Caco-2 (cell line): ENCODE results near the gene CPNE2. TPM values are rescaled to one million over a fixed set of nuclear protein-coding genes. Genes with fewer than 3 reads are reported as not detected.

Experiments
- BruUV-seq: library from RNA; stranded (reverse); fragments of 400-500 nt; replicated peaks from 2 replicates; lab custom pipeline; 2021; lab: Mats Ljungman, UMichigan
- CTCF ChIA-PET: fragments of 300-600 bp; sonication (Branson Sonifier 250); formaldehyde crosslinking; loops from one replicate; lab custom pipeline; 2022; ENCODE audit warnings: antibody characterized with exemption; lab: Charles Lee
- POLR2A ChIA-PET: fragments of 300-600 bp; sonication (Branson Sonifier 250); formaldehyde crosslinking; loops from one replicate; lab custom pipeline; 2022; ENCODE audit warnings: antibody characterized with exemption; lab: Charles Lee
- DNase-seq, 2 experiments: peaks; one replicate each; pipeline versions ENCODE4 v3.0.0 to v3.0.0-alpha.2; 2020 to 2022
- H3K27me3 ChIP-seq: replicated peaks from 2 replicates; pipeline ENCODE4 v1.6.0; 2011; ENCODE audit warnings: low read length; ENCODE audit not compliant: control insufficient read depth, insufficient read depth
- H3K36me3 ChIP-seq: 2 replicates; pipeline ENCODE4 v1.5.1; 2011; ENCODE audit warnings: low read length; ENCODE audit not compliant: control insufficient read depth, insufficient read depth
- H3K4me1 ChIP-seq: fragments of 250-450 bp; sonication (Bioruptor Pico); 2 replicates; pipeline ENCODE4 v1.5.1; 2020; ENCODE audit warnings: mild to moderate bottlenecking
- H3K4me3 ChIP-seq: 2 replicates; pipeline ENCODE4 v1.5.1; 2011; ENCODE audit warnings: low read depth, mild to moderate bottlenecking, control low read depth, low read length
- H3K9me3 ChIP-seq: fragments of 250-450 bp; sonication (Bioruptor Pico); 2 replicates; pipeline ENCODE4 v1.5.1; 2020; ENCODE audit warnings: mild to moderate bottlenecking, moderate library complexity
- H3K27ac Mint-ChIP-seq: one replicate; pipeline ENCODE4 v1.8.0; 2022; ENCODE audit warnings: mixed read lengths; ENCODE audit not compliant: unreplicated experiment
- H3K27me3 Mint-ChIP-seq: one replicate; pipeline ENCODE4 v1.8.0; 2022; ENCODE audit warnings: mixed read lengths; ENCODE audit not compliant: insufficient read depth, unreplicated experiment
- H3K36me3 Mint-ChIP-seq: one replicate; pipeline ENCODE4 v1.8.0; 2022; ENCODE audit warnings: mild to moderate bottlenecking, mixed read lengths; ENCODE audit not compliant: insufficient read depth, unreplicated experiment
- H3K4me1 Mint-ChIP-seq: one replicate; pipeline ENCODE4 v1.8.0; 2022; ENCODE audit warnings: low read depth, mixed read lengths; ENCODE audit not compliant: unreplicated experiment
- H3K4me3 Mint-ChIP-seq: one replicate; pipeline ENCODE4 v1.8.0; 2022; ENCODE audit warnings: mild to moderate bottlenecking, moderate library complexity, mixed read lengths; ENCODE audit not compliant: unreplicated experiment
- H3K9me3 Mint-ChIP-seq: one replicate; pipeline ENCODE4 v1.8.0; 2022; ENCODE audit warnings: mixed read lengths; ENCODE audit not compliant: unreplicated experiment
- intact Hi-C: fragments of 100-400 bp; cut with micrococcal nuclease; formaldehyde crosslinking; loops from one replicate; pipeline ENCODE4 v1.10.0; 2022; ENCODE audit not compliant: unreplicated experiment
- total RNA-seq: library from RNA; stranded (reverse); gene quantifications from 2 replicates; pipeline ENCODE4 v1.2.3, GENCODE V29; 2022
- TF ChIP-seq, protein P1 (sequence below), 2 experiments: fragments of 200-600 bp in 1 of 2; IDR thresholded peaks; 1 replicate in 1 of 2; 2 replicates in 1 of 2; pipeline versions ENCODE4 v1.5.1 to v1.8.0; 2011 to 2022; ENCODE audit warnings: antibody characterized with exemption in 1 of 2, control low read depth in 1 of 2, inconsistent platforms in 1 of 2, low read depth in 1 of 2, low read length in 1 of 2, mild to moderate bottlenecking in 1 of 2, moderate library complexity in 1 of 2; ENCODE audit not compliant: insufficient read depth in 1 of 2, severe bottlenecking in 1 of 2, unreplicated experiment in 1 of 2

The CPNE2 gene
- total RNA-seq, 1 experiment from 2014 or later: 46.3 TPM

DNA sequence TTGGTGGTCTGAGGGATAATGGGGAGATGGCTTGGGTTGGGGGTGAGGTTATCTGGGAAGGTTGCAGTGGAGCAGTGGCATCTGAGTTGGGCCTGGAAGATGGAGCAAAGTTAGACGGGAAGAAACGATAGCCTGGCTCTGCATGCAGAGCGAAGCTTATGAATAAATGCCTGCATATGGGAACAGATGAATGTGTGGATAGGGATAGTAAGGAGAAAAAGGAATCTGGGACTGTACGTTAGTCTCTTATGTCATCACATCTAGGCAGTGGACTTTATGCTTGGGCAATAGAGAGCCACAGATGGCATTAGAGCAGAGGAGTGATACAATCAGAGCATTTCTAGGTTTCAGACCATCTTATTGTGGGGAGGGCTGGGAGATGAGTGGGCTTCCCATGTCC is 33.0 kb downstream of the CPNE2 start:
- ChIA-PET POLR2A (no interaction called here), CTCF (no interaction called here)
- no peaks in the 10 kb centered on the region for H3K9me3 ChIP-seq
- Mint-ChIP-seq H3K27ac (no peak overlapping the region), H3K36me3 (peaks cover 16% of the 10 kb centered on the region), H3K4me1 (no peaks in the 10 kb centered on the region), H3K27me3 (no peaks in the 10 kb centered on the region), H3K4me3 (no peak overlapping the region), H3K9me3 (no peaks in the 10 kb centered on the region)
- no peak for DNase-seq
- H3K4me3 ChIP-seq: no peak overlapping the region
- H3K4me1 ChIP-seq: no peaks in the 10 kb centered on the region
- intact Hi-C loops: no loop called here
- BruUV-seq: no TSS peak
- no peaks in the 10 kb centered on the region for H3K36me3 ChIP-seq
- TF ChIP-seq, protein P1, sequence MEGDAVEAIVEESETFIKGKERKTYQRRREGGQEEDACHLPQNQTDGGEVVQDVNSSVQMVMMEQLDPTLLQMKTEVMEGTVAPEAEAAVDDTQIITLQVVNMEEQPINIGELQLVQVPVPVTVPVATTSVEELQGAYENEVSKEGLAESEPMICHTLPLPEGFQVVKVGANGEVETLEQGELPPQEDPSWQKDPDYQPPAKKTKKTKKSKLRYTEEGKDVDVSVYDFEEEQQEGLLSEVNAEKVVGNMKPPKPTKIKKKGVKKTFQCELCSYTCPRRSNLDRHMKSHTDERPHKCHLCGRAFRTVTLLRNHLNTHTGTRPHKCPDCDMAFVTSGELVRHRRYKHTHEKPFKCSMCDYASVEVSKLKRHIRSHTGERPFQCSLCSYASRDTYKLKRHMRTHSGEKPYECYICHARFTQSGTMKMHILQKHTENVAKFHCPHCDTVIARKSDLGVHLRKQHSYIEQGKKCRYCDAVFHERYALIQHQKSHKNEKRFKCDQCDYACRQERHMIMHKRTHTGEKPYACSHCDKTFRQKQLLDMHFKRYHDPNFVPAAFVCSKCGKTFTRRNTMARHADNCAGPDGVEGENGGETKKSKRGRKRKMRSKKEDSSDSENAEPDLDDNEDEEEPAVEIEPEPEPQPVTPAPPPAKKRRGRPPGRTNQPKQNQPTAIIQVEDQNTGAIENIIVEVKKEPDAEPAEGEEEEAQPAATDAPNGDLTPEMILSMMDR (IDR thresholded peaks at IDR 0.05; ENCODE audit: insufficient read depth in 1 of 2, low read depth in 1 of 2, low read length in 1 of 2, severe bottlenecking in 1 of 2, unreplicated experiment in 1 of 2): no peak
- H3K27me3 ChIP-seq: no peaks in the 10 kb centered on the region

DNA sequence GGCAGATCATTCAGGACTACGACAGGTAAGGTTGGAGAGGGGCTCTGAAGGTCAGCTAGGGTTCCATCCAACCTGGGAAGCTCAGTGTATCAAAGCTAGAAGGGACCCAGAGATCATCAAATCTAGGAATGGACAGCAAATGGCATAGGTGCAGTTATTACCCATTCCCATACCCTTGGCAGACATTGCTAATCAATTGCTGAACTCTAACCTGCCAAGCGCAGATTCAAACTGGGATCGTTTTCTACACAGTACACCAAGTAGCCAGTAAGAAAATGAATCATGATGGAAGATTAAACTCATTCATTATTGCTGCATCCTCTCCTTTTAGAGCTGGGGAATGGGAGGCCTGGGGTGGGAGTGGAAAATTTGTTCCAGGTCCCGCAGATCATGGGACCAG is 33.6 kb downstream of the CPNE2 start:
- Mint-ChIP-seq H3K27ac (no peak overlapping the region), H3K9me3 (no peaks in the 10 kb centered on the region), H3K4me3 (no peak overlapping the region), H3K36me3 (peaks cover 16% of the 10 kb centered on the region), H3K27me3 (no peaks in the 10 kb centered on the region), H3K4me1 (no peaks in the 10 kb centered on the region)
- intact Hi-C loops: no loop called here
- no peak for DNase-seq
- CTCF ChIA-PET: no interaction called here
- TF ChIP-seq, protein P1 (IDR thresholded peaks at IDR 0.05; ENCODE audit: insufficient read depth in 1 of 2, low read depth in 1 of 2, low read length in 1 of 2, severe bottlenecking in 1 of 2, unreplicated experiment in 1 of 2): no peak
- Histone ChIP-seq H3K4me3 (no peak overlapping the region), H3K9me3 (no peaks in the 10 kb centered on the region), H3K36me3 (no peaks in the 10 kb centered on the region), H3K27me3 (no peaks in the 10 kb centered on the region), H3K4me1 (no peaks in the 10 kb centered on the region)
- POLR2A ChIA-PET: no interaction called here
- BruUV-seq: no TSS peak

DNA sequence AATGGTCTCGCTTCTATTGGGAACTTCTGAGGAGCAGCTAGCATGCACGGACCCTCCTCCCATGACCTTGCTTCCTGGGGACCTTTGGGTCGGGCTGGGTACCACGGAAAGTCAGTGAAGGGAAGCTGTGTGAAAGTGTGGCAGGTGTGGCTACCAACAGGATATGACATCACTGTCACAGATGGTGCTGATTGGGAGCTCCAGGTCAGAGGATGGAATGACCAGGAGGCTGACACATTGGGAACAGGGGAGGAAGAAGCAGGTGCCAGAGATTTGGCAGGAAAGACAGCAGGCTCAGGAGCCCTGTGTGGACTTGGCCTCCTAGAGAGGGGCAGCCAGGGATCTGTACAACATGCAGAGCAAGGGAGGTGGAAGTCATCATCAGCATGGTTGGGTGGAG is 34.0 kb downstream of the CPNE2 start:
- TF ChIP-seq, protein P1 (IDR thresholded peaks at IDR 0.05; ENCODE audit: insufficient read depth in 1 of 2, low read depth in 1 of 2, low read length in 1 of 2, severe bottlenecking in 1 of 2, unreplicated experiment in 1 of 2): no peak
- Mint-ChIP-seq H3K9me3 (no peaks in the 10 kb centered on the region), H3K4me1 (no peaks in the 10 kb centered on the region), H3K27me3 (no peaks in the 10 kb centered on the region), H3K27ac (no peak overlapping the region), H3K4me3 (no peak overlapping the region), H3K36me3 (peaks cover 16% of the 10 kb centered on the region)
- intact Hi-C loops: no loop called here
- H3K4me1 ChIP-seq: no peaks in the 10 kb centered on the region
- no peaks in the 10 kb centered on the region for H3K27me3 ChIP-seq
- ChIA-PET CTCF (no interaction called here), POLR2A (interaction anchor here (0.7 kb wide), 1 partner anchor 731 kb away, joined by 3 read pairs; no protein-coding TSS in a partner anchor)
- H3K9me3 ChIP-seq: no peaks in the 10 kb centered on the region
- BruUV-seq: no TSS peak
- H3K36me3 ChIP-seq: no peaks in the 10 kb centered on the region
- no peak overlapping the region for H3K4me3 ChIP-seq
- DNase-seq: no peak
